SK-N-SH treated with all-trans-retinoic acid at 6 μM for 48 hours (cell line): ENCODE measurements around the gene UTF1.

Source experiments
- ATAC-seq: fragments of 200-7000 bp; cut with Tn5 transposase; 3 replicates; pipeline ENCODE4 v1.9.1; 2020; ENCODE audit warnings: mild to moderate bottlenecking, moderate library complexity
- ARNTL ChIP-seq: fragments of 450-650 bp; formaldehyde crosslinking; IDR thresholded peaks from 2 replicates; pipeline ENCODE4 v1.5.0; 2020; ENCODE audit warnings: low read depth, mild to moderate bottlenecking, moderate library complexity, borderline replicate concordance
- BACH2 ChIP-seq: fragments of 250-450 bp; sonication (Bioruptor Pico); IDR thresholded peaks from 2 replicates; pipeline ENCODE4 v1.9.0; 2021; ENCODE audit warnings: mild to moderate bottlenecking, borderline replicate concordance
- CSDC2 ChIP-seq: fragments of 250-450 bp; sonication (Bioruptor Pico); IDR thresholded peaks from 2 replicates; pipeline ENCODE4 v1.5.0; 2020; ENCODE audit warnings: mild to moderate bottlenecking, moderate library complexity
- ESRRG ChIP-seq: fragments of 250-450 bp; sonication (Bioruptor Pico); IDR thresholded peaks from 2 replicates; pipeline ENCODE4 v1.6.1; 2021; ENCODE audit warnings: mild to moderate bottlenecking
- GLIS3 ChIP-seq: fragments of 250-450 bp; sonication (Bioruptor Pico); IDR thresholded peaks from 2 replicates; pipeline ENCODE4 v1.5.0; 2020; ENCODE audit warnings: mild to moderate bottlenecking, moderate library complexity
- ISL1 ChIP-seq: fragments of 250-450 bp; sonication (Bioruptor Pico); IDR thresholded peaks from 2 replicates; pipeline ENCODE4 v2.1.2; 2022; ENCODE audit warnings: mild to moderate bottlenecking, moderate library complexity
- OSR1 ChIP-seq: fragments of 250-450 bp; sonication (Bioruptor Pico); IDR thresholded peaks from 2 replicates; pipeline ENCODE4 v1.8.0; 2022; ENCODE audit warnings: moderate library complexity, mild to moderate bottlenecking, inconsistent platforms
- PPARA ChIP-seq: fragments of 250-450 bp; sonication (Bioruptor Pico); IDR thresholded peaks from 2 replicates; pipeline ENCODE4 v1.5.0; 2020; ENCODE audit warnings: mild to moderate bottlenecking, borderline replicate concordance
- TOX ChIP-seq: fragments of 250-450 bp; sonication (Bioruptor Pico); IDR thresholded peaks from 2 replicates; pipeline ENCODE4 v1.8.0; 2021; ENCODE audit warnings: mild to moderate bottlenecking, moderate library complexity, borderline replicate concordance
- ZFP3 ChIP-seq: fragments of 250-450 bp; sonication (Bioruptor Pico); IDR thresholded peaks from 2 replicates; pipeline ENCODE4 v1.5.0; 2020; ENCODE audit warnings: mild to moderate bottlenecking, moderate library complexity
- ZFP30 ChIP-seq: fragments of 450-650 bp; formaldehyde crosslinking; IDR thresholded peaks from 2 replicates; pipeline ENCODE4 v1.5.0; 2022; ENCODE audit warnings: mild to moderate bottlenecking, moderate library complexity
- ZNF565 ChIP-seq: fragments of 450-650 bp; formaldehyde crosslinking; conservative IDR thresholded peaks from 2 replicates; pipeline ENCODE4 v1.5.0; 2020; ENCODE audit warnings: low read depth, mild to moderate bottlenecking, moderate library complexity
- ZNF8 ChIP-seq: fragments of 450-650 bp; formaldehyde crosslinking; IDR thresholded peaks from 2 replicates; pipeline ENCODE4 v1.5.0; 2020; ENCODE audit warnings: mild to moderate bottlenecking, moderate library complexity
- TF ChIP-seq, protein P1 (sequence below): fragments of 250-450 bp; sonication (Bioruptor Pico); IDR thresholded peaks from 2 replicates; pipeline ENCODE4 v1.5.1; 2021; ENCODE audit warnings: mild to moderate bottlenecking, moderate library complexity
- TF ChIP-seq, protein P2 (sequence below): fragments of 250-450 bp; sonication (Bioruptor Pico); IDR thresholded peaks from 2 replicates; pipeline ENCODE4 v1.8.0; 2020; ENCODE audit warnings: mild to moderate bottlenecking, moderate library complexity, borderline replicate concordance
- TF ChIP-seq, protein P3 (sequence below): fragments of 250-450 bp; sonication (Bioruptor Pico); IDR thresholded peaks from 2 replicates; pipeline ENCODE4 v1.5.1; 2020; ENCODE audit warnings: low read depth, mild to moderate bottlenecking, moderate library complexity
- TF ChIP-seq, protein P4 (sequence below): fragments of 250-450 bp; sonication (Bioruptor Pico); IDR thresholded peaks from 2 replicates; pipeline ENCODE4 v1.8.0; 2021; ENCODE audit warnings: low read depth, mild to moderate bottlenecking, moderate library complexity, borderline replicate concordance

Gene UTF1

DNA sequence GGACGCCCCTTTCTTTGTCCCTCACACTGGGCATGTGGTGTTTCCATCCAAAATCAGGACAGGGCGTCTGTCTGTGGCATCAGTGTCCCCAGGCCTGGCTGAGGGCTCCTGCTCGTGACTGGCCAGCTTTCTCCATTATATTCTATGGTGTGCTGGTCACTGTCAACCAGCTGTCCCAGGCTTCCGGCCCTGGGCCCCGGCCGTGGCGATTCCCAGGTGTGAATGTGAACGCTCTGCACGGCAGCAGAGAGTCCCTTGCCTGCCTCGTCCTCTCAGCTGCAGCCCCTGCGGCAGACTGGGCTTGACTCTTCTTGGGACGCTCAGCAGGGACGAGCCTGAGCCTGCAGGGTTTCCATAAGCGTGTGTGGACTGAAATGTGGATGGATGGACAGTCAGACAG, 5.9 kb upstream of the UTF1 start (continued):
- TF ChIP-seq, protein P1, sequence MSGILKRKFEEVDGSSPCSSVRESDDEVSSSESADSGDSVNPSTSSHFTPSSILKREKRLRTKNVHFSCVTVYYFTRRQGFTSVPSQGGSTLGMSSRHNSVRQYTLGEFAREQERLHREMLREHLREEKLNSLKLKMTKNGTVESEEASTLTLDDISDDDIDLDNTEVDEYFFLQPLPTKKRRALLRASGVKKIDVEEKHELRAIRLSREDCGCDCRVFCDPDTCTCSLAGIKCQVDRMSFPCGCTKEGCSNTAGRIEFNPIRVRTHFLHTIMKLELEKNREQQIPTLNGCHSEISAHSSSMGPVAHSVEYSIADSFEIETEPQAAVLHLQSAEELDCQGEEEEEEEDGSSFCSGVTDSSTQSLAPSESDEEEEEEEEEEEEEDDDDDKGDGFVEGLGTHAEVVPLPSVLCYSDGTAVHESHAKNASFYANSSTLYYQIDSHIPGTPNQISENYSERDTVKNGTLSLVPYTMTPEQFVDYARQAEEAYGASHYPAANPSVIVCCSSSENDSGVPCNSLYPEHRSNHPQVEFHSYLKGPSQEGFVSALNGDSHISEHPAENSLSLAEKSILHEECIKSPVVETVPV (CRISPR knock-in tag) = no peak
- no peak for TF ChIP-seq PPARA (CRISPR knock-in tag)
- TF ChIP-seq, all 23 proteins: peak for 0

DNA sequence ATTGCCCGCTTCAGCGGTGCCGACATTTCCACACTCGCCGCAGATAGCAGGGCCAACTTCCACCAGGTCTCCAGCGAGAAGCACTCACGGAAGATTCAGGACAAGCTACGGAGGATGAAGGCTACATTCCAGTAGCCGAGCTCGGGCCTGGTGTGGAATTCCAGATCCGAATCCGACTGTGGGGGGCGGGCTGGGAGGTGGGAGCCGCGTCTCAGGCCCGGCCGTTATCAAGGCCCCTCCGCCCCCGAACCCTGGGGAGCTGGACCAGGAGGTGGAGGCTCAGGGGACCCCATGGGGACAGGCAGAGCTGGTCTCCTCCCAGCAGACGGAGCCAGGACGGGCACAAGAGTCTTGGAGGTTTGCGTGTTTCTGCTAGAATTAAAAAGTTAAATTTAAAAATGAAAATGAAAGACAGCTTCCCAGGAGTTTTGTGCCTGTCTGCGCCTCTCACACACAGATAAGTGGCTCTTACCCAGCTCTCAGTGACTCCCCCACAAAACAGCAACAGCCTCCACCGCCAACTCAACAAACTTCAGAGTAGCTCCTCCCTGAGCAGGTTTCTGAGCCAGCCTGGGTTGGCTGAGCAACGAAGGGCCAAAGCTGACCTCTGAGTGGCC, 5.2 kb upstream of the UTF1 start:
- no peak for ATAC-seq
- TF ChIP-seq ISL1 (CRISPR knock-in tag) (no peak), TOX (CRISPR knock-in tag) (no peak), ZFP30 (CRISPR knock-in tag) (no peak), OSR1 (CRISPR knock-in tag) (no peak)

DNA sequence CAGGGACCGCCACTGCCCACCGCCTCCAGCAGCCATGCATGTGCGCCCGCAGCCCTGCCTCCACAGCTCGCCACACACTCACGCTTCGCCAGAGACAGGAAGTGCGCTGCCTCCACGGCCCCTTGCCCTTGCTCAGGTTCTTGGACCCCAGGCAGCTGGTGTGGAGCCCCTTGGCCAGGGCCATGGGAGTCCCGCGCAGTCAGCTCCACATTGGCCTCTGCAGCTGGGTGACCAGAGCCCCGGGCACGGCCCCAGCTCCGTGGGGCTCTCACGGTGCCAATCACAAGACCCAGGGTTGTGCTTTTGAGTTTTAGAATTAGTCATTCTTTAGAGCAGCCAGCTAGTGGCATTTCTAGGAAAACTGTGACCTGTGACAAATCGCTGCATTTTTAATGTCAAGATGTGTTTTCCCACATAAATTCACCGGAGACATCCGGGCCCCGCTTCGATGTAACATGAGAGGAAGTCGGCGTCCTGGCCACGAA, 4.3 kb upstream of the UTF1 start:
- TF ChIP-seq, protein P1 (CRISPR knock-in tag) = no peak
- no peak for TF ChIP-seq ISL1 (CRISPR knock-in tag)
- ATAC-seq = no peak

DNA sequence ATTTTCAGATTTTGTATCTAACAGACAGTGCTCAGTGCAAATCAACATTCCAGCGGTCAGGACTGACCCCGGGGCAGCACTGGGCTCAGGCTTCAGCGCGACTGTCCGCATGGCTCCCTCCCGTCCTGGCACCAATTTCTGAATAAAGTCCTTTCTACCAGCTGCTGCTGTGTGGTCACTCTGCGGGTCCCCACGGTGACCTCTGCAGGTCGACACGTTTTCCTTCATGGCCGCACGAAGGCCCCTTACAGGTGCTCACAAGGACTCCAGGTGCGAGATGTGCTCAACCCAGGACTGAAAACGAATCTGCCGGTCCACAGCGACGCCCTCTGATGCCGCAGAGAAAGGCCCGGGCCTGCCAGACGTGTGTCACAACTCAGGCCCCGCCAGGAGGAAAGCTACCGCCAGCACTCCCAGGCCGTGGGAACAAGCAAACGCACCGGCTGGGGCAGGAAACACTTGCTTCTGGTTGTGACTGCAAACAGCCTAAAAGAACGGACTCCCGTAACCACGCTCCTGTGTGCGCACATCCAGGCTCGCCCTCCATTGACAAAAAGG, 3.7 kb upstream of the UTF1 start:
- TF ChIP-seq, protein P2, sequence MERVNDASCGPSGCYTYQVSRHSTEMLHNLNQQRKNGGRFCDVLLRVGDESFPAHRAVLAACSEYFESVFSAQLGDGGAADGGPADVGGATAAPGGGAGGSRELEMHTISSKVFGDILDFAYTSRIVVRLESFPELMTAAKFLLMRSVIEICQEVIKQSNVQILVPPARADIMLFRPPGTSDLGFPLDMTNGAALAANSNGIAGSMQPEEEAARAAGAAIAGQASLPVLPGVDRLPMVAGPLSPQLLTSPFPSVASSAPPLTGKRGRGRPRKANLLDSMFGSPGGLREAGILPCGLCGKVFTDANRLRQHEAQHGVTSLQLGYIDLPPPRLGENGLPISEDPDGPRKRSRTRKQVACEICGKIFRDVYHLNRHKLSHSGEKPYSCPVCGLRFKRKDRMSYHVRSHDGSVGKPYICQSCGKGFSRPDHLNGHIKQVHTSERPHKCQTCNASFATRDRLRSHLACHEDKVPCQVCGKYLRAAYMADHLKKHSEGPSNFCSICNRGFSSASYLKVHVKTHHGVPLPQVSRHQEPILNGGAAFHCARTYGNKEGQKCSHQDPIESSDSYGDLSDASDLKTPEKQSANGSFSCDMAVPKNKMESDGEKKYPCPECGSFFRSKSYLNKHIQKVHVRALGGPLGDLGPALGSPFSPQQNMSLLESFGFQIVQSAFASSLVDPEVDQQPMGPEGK (CRISPR knock-in tag) = no peak
- TF ChIP-seq ZFP3 (CRISPR knock-in tag) = no peak
- no peak for ATAC-seq

DNA sequence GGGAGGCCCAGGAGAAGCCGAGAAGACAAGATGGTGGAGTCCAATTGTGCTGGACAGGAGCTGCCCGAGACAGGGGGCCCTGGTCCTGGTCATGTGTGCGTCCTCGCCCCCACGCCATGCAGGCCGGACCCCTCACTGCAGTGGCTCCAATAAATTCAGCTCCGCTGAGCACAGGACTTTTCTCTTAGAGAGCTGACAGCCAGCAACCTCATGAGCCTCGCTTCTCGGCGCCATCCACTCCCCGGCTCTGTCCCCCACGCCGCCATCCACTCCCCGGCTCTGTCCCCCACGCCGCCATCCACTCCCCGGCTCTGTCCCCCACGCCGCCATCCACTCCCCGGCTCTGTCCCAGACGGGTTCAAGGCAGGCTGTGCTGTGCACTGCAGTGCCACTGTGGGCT, 2.8 kb upstream of the UTF1 start:
- ATAC-seq = no peak
- TF ChIP-seq ZFP30 (CRISPR knock-in tag) = no peak
- TF ChIP-seq CSDC2 (CRISPR knock-in tag) = no peak
- no peak for TF ChIP-seq TOX (CRISPR knock-in tag)

DNA sequence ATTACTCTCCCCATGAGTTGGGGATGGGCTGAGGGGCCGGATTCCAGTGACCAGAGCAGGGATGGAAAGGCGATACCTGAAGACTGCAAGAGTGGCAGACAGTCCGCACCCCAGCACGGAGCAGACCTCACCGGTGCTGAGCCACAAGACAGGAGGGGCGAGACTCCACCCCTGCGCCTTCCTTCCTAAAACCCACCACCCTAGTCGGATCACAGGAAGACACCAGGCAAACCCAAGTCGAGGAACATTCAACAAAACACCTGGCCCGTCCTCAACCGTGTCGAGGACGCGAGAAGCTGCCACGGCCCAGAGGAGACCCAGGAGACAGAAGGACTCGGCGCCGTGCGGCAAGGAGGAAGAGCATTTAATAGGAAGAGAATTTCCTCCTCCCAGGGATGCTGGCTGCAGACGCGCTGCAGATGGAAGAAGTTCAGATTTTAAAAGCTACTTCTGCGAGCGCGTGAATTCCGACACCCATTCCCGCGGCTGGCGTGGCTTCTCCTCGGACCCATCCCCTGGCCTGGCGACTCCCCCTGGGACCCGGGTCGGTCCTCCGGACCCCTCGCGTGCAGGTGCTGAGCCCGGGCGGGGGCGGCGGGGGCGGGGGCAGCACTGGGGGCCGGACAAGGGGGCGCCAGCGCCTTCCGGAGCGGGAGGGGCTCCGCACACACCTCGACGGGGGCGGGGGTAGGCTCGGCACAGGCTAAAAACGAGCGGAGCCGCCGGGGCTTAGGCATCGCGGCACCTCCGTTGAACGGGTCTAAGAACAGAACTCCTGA, 563 bp upstream of the UTF1 start:
- TF ChIP-seq ZNF565 = no peak
- no peak for TF ChIP-seq ESRRG (CRISPR knock-in tag)
- no peak for TF ChIP-seq ZNF8 (CRISPR knock-in tag)
- no peak for TF ChIP-seq CSDC2 (CRISPR knock-in tag)
- TF ChIP-seq, protein P2 (CRISPR knock-in tag) = no peak
- TF ChIP-seq ISL1 (CRISPR knock-in tag) = no peak
- TF ChIP-seq GLIS3 (CRISPR knock-in tag) = no peak
- TF ChIP-seq, protein P3, sequence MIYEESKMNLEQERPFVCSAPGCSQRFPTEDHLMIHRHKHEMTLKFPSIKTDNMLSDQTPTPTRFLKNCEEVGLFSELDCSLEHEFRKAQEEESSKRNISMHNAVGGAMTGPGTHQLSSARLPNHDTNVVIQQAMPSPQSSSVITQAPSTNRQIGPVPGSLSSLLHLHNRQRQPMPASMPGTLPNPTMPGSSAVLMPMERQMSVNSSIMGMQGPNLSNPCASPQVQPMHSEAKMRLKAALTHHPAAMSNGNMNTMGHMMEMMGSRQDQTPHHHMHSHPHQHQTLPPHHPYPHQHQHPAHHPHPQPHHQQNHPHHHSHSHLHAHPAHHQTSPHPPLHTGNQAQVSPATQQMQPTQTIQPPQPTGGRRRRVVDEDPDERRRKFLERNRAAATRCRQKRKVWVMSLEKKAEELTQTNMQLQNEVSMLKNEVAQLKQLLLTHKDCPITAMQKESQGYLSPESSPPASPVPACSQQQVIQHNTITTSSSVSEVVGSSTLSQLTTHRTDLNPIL (CRISPR knock-in tag) = no peak
- TF ChIP-seq, protein P4, sequence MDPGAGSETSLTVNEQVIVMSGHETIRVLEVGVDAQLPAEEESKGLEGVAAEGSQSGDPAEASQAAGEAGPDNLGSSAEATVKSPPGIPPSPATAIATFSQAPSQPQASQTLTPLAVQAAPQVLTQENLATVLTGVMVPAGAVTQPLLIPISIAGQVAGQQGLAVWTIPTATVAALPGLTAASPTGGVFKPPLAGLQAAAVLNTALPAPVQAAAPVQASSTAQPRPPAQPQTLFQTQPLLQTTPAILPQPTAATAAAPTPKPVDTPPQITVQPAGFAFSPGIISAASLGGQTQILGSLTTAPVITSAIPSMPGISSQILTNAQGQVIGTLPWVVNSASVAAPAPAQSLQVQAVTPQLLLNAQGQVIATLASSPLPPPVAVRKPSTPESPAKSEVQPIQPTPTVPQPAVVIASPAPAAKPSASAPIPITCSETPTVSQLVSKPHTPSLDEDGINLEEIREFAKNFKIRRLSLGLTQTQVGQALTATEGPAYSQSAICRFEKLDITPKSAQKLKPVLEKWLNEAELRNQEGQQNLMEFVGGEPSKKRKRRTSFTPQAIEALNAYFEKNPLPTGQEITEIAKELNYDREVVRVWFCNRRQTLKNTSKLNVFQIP (CRISPR knock-in tag) = no peak
- TF ChIP-seq PPARA (CRISPR knock-in tag) = no peak
- TF ChIP-seq ARNTL (CRISPR knock-in tag) = no peak
- TF ChIP-seq, protein P1 (CRISPR knock-in tag) = no peak
- TF ChIP-seq BACH2 (CRISPR knock-in tag) = no peak
- ATAC-seq = no peak
